ENCODE data around the gene PRSS57. TPM values are rescaled to one million over a fixed set of nuclear protein-coding genes. Genes with fewer than 3 reads are reported as not detected.

The PRSS57 gene
- total and polyA plus RNA-seq, 4 donors: 0.15 to 1.1 (median 0.33) TPM; not detected in 1

GRCh38 chr19:639253-640160 is 55.7 kb downstream of the PRSS57 start, which contains the start of gene FGF22:
Gene FGF22 (plus strand): TSS chr19:639879. CDS start chr19:639926, 47 bp downstream.
- Histone ChIP-seq H3K27ac (ENCODE audit: low read depth, low read length) (no peak within 1 kb of the TSS), H3K4me3 (ENCODE audit: low read depth, low read length) (peak within 1 kb of the TSS; percentile 46), H3K27me3 (ENCODE audit: control insufficient read depth, insufficient read depth, low read length) (no peaks in the 10 kb centered on the region), H3K4me1 (ENCODE audit: control insufficient read depth, insufficient read depth, low read length) (peaks cover 20% of the 10 kb centered on the region), H3K9me3 (ENCODE audit: control insufficient read depth, insufficient read depth, low read length) (no peaks in the 10 kb centered on the region), H3K36me3 (ENCODE audit: control insufficient read depth, insufficient read depth, low read length) (peaks cover 39% of the 10 kb centered on the region)
- peak; percentile 33 to 96 (median 80) for DNase-seq (ENCODE audit: low read depth in 4 of 6, low spot score in 6 of 6)
- WGBS (ENCODE audit: insufficient coverage): 5% methylated on average over 109 of the region's 109 CpGs

- H3K9me3 ChIP-seq (ENCODE audit: control insufficient read depth, insufficient read depth, low read length): no peaks in the 10 kb centered on the region
- peaks cover 33% of the 10 kb centered on the region for H3K36me3 ChIP-seq (ENCODE audit: control insufficient read depth, insufficient read depth, low read length)
- 77% methylated on average over 16 of the region's 17 CpGs for WGBS (ENCODE audit: insufficient coverage)
- H3K27ac ChIP-seq (ENCODE audit: low read depth, low read length): no peak overlapping the region
- no peaks in the 10 kb centered on the region for H3K27me3 ChIP-seq (ENCODE audit: control insufficient read depth, insufficient read depth, low read length)
- DNase-seq (ENCODE audit: low read depth in 4 of 6, low spot score in 6 of 6): no peak
- peak overlapping the region; percentile 46 for H3K4me3 ChIP-seq (ENCODE audit: low read depth, low read length)
- peaks cover 26% of the 10 kb centered on the region for H3K4me1 ChIP-seq (ENCODE audit: control insufficient read depth, insufficient read depth, low read length)
These were observed 56.4 kb downstream of the PRSS57 start for GRCh38 chr19:638906-639252.

Other genes starting within 250 kb of the PRSS57 start
- gene SHC2, start 234.4 kb downstream of the PRSS57 start, total RNA-seq: 10 to 100 TPM; 15.5 to 24.2 TPM
- 100 to 1,000 TPM in 1 of 2 donors, 10 to 100 TPM in 1; 92.7 to 111 TPM for gene SHC2, start 234.4 kb downstream of the PRSS57 start, polyA plus RNA-seq (ENCODE audit: insufficient read length in 2 of 2)
- 1 to 10 TPM in 1 of 2 donors, under 1 TPM in 1; 0.40 to 2.6 TPM for gene MADCAM1, start 199.0 kb downstream of the PRSS57 start, total RNA-seq
- 1 to 10 TPM; 5.3 to 7.1 TPM for gene MADCAM1, start 199.0 kb downstream of the PRSS57 start, polyA plus RNA-seq (ENCODE audit: insufficient read length in 2 of 2)
- gene TPGS1, start 188.0 kb downstream of the PRSS57 start, total RNA-seq: 10 to 100 TPM in 1 of 2 donors, 1 to 10 TPM in 1; 9.9 to 23.9 TPM
- gene TPGS1, start 188.0 kb downstream of the PRSS57 start, polyA plus RNA-seq (ENCODE audit: insufficient read length in 2 of 2): 10 to 100 TPM; 30.3 to 31.3 TPM
- 10 to 100 TPM; 35.5 to 85.5 TPM for gene CDC34, start 163.7 kb downstream of the PRSS57 start, total RNA-seq
- 10 to 100 TPM; 86.6 to 92.0 TPM for gene CDC34, start 163.7 kb downstream of the PRSS57 start, polyA plus RNA-seq (ENCODE audit: insufficient read length in 2 of 2)
- gene GZMM, start 151.4 kb downstream of the PRSS57 start, total RNA-seq: under 1 TPM in 1 of 2 donors, not detected in 1; 0.33 TPM
- gene GZMM, start 151.4 kb downstream of the PRSS57 start, polyA plus RNA-seq (ENCODE audit: insufficient read length in 2 of 2): under 1 TPM; 0.55 to 0.68 TPM
- 100 to 1,000 TPM; 177 to 638 TPM for gene BSG, start 122.9 kb downstream of the PRSS57 start, total RNA-seq
- 100 to 1,000 TPM; 484 to 623 TPM for gene BSG, start 122.9 kb downstream of the PRSS57 start, polyA plus RNA-seq (ENCODE audit: insufficient read length in 2 of 2)
- gene HCN2, start 105.6 kb downstream of the PRSS57 start, total RNA-seq: 10 to 100 TPM in 1 of 2 donors, 1 to 10 TPM in 1; 8.6 to 35.7 TPM
- gene HCN2, start 105.6 kb downstream of the PRSS57 start, polyA plus RNA-seq (ENCODE audit: insufficient read length in 2 of 2): 10 to 100 TPM; 82.5 to 85.8 TPM
- gene POLRMT, start 61.9 kb downstream of the PRSS57 start, total RNA-seq: 10 to 100 TPM; 11.8 to 40.8 TPM
- gene POLRMT, start 61.9 kb downstream of the PRSS57 start, polyA plus RNA-seq (ENCODE audit: insufficient read length in 2 of 2): 10 to 100 TPM; 51.6 to 54.2 TPM
- gene FGF22, start 55.6 kb downstream of the PRSS57 start, total RNA-seq: 1 to 10 TPM in 1 of 2 donors, under 1 TPM in 1; 0.72 to 1.2 TPM
- gene FGF22, start 55.6 kb downstream of the PRSS57 start, polyA plus RNA-seq (ENCODE audit: insufficient read length in 2 of 2): 1 to 10 TPM; 2.2 to 2.5 TPM
- 10 to 100 TPM; 13.4 to 20.3 TPM for gene RNF126, start 32.2 kb downstream of the PRSS57 start, total RNA-seq
- gene RNF126, start 32.2 kb downstream of the PRSS57 start, polyA plus RNA-seq (ENCODE audit: insufficient read length in 2 of 2): 10 to 100 TPM; 50.9 to 61.6 TPM
- gene FSTL3, start 19.1 kb downstream of the PRSS57 start, total RNA-seq: 10 to 100 TPM; 11.5 to 32.1 TPM
- gene FSTL3, start 19.1 kb downstream of the PRSS57 start, polyA plus RNA-seq (ENCODE audit: insufficient read length in 2 of 2): 10 to 100 TPM; 11.3 to 18.5 TPM
- 10 to 100 TPM; 48.8 to 72.4 TPM for gene PALM, start 13.5 kb upstream of the PRSS57 start, total RNA-seq
- gene PALM, start 13.5 kb upstream of the PRSS57 start, polyA plus RNA-seq (ENCODE audit: insufficient read length in 2 of 2): 100 to 1,000 TPM; 237 to 260 TPM
- under 1 TPM; 0.40 to 0.66 TPM for gene MISP, start 55.7 kb upstream of the PRSS57 start, total RNA-seq
- under 1 TPM; 0.41 to 0.42 TPM for gene MISP, start 55.7 kb upstream of the PRSS57 start, polyA plus RNA-seq (ENCODE audit: insufficient read length in 2 of 2)
- gene PTBP1, start 102.0 kb upstream of the PRSS57 start, total RNA-seq: 10 to 100 TPM; 51.3 to 91.9 TPM
- gene PTBP1, start 102.0 kb upstream of the PRSS57 start, polyA plus RNA-seq (ENCODE audit: insufficient read length in 2 of 2): 100 to 1,000 TPM; 137 to 152 TPM
- gene PLPPR3, start 126.5 kb upstream of the PRSS57 start, total RNA-seq: 10 to 100 TPM; 26.1 to 29.3 TPM
- 100 to 1,000 TPM; 201 to 245 TPM for gene PLPPR3, start 126.5 kb upstream of the PRSS57 start, polyA plus RNA-seq (ENCODE audit: insufficient read length in 2 of 2)
- 10 to 100 TPM in 1 of 2 donors, 1 to 10 TPM in 1; 2.0 to 14.2 TPM for gene AZU1, start 132.4 kb upstream of the PRSS57 start, total RNA-seq
- 1 to 10 TPM; 3.0 to 3.6 TPM for gene AZU1, start 132.4 kb upstream of the PRSS57 start, polyA plus RNA-seq (ENCODE audit: insufficient read length in 2 of 2)
- 10 to 100 TPM in 1 of 2 donors, 1 to 10 TPM in 1; 3.8 to 37.1 TPM for gene PRTN3, start 145.5 kb upstream of the PRSS57 start, total RNA-seq
- gene PRTN3, start 145.5 kb upstream of the PRSS57 start, polyA plus RNA-seq (ENCODE audit: insufficient read length in 2 of 2): under 1 TPM; 0.41 to 0.72 TPM
- 10 to 100 TPM in 1 of 2 donors, under 1 TPM in 1; 0.99 to 23.5 TPM for gene ELANE, start 156.9 kb upstream of the PRSS57 start, total RNA-seq
- under 1 TPM in 1 of 2 donors, not detected in 1; 0.18 TPM for gene ELANE, start 156.9 kb upstream of the PRSS57 start, polyA plus RNA-seq (ENCODE audit: insufficient read length in 2 of 2)
- 1 to 10 TPM; 4.2 to 6.5 TPM for gene CFD, start 164.2 kb upstream of the PRSS57 start, total RNA-seq
- 1 to 10 TPM; 2.8 to 5.1 TPM for gene CFD, start 164.2 kb upstream of the PRSS57 start, polyA plus RNA-seq (ENCODE audit: insufficient read length in 2 of 2)
- 10 to 100 TPM; 20.3 to 20.4 TPM for gene MED16, start 197.7 kb upstream of the PRSS57 start, total RNA-seq
- gene MED16, start 197.7 kb upstream of the PRSS57 start, polyA plus RNA-seq (ENCODE audit: insufficient read length in 2 of 2): 10 to 100 TPM; 56.5 to 66.1 TPM
- not detected for gene RNU6-9, start 198.0 kb upstream of the PRSS57 start, total RNA-seq
- gene RNU6-9, start 198.0 kb upstream of the PRSS57 start, polyA plus RNA-seq (ENCODE audit: insufficient read length in 2 of 2): not detected
- gene R3HDM4, start 217.8 kb upstream of the PRSS57 start, total RNA-seq: 10 to 100 TPM; 20.9 to 23.6 TPM
- 10 to 100 TPM; 71.6 to 72.2 TPM for gene R3HDM4, start 217.8 kb upstream of the PRSS57 start, polyA plus RNA-seq (ENCODE audit: insufficient read length in 2 of 2)
- gene KISS1R, start 221.9 kb upstream of the PRSS57 start, total RNA-seq: 1 to 10 TPM in 1 of 2 donors, under 1 TPM in 1; 0.50 to 2.1 TPM
- gene KISS1R, start 221.9 kb upstream of the PRSS57 start, polyA plus RNA-seq (ENCODE audit: insufficient read length in 2 of 2): 1 to 10 TPM; 2.3 to 2.7 TPM
- gene ARID3A, start 230.6 kb upstream of the PRSS57 start, total RNA-seq: 10 to 100 TPM in 1 of 2 donors, 1 to 10 TPM in 1; 4.8 to 14.8 TPM
- 10 to 100 TPM in 1 of 2 donors, 1 to 10 TPM in 1; 7.2 to 10.5 TPM for gene ARID3A, start 230.6 kb upstream of the PRSS57 start, polyA plus RNA-seq (ENCODE audit: insufficient read length in 2 of 2)

Data from spinal cord (tissue), 10 donors.